Gastroesophageal sphincter (tissue), 4 donors: ENCODE results near the gene PLCB1. TPM values are rescaled to one million over a fixed set of nuclear protein-coding genes. Genes with fewer than 3 reads are reported as not detected.
A peak's percentile ranks its signal among the peaks of the same experiment; 100 is the strongest.

ENCODE experiments used
- ATAC-seq: fragments of 150-250 bp; one replicate; pipeline ENCODE4 v1.9.1; 2016; ENCODE audit warnings: mild to moderate bottlenecking, moderate library complexity
- H3K27ac ChIP-seq, 4 donors: fragments of 200-600 bp; sonication (generic) in 3 of 4; 1 replicate in 3 of 4; 2 replicates in 1 of 4; pipeline ENCODE4 v1.5.1; 2016 to 2019
- H3K27me3 ChIP-seq: fragments of 200-600 bp; sonication (generic); one replicate; pipeline ENCODE4 v1.5.1; 2019
- H3K36me3 ChIP-seq, 2 donors: fragments of 200-600 bp; sonication (generic); one replicate each; pipeline ENCODE4 v1.5.1; 2019; ENCODE audit warnings: control low read depth in 1 of 2
- H3K4me1 ChIP-seq, 3 donors: fragments of 200-600 bp; sonication (generic); 1 replicate in 2 of 3; 2 replicates in 1 of 3; pipeline ENCODE4 v1.5.1; 2016 to 2019; ENCODE audit warnings: control low read depth in 2 of 3
- H3K4me3 ChIP-seq, 2 donors: fragments of 200-600 bp; sonication (generic); one replicate each; pipeline ENCODE4 v1.5.1; 2019; ENCODE audit warnings: mild to moderate bottlenecking in 1 of 2, moderate library complexity in 1 of 2
- H3K9me3 ChIP-seq, 3 donors: fragments of 200-600 bp; sonication (generic); one replicate each; pipeline ENCODE4 v1.5.1; 2017 to 2019; ENCODE audit warnings: control low read depth in 2 of 3
- EP300 ChIP-seq: sonication (generic); formaldehyde crosslinking; IDR thresholded peaks from one replicate; pipeline ENCODE4 v1.6.1; 2017; ENCODE audit warnings: antibody characterized with exemption, mild to moderate bottlenecking
- POLR2A ChIP-seq, 2 donors: fragments of 450-650 bp; IDR thresholded peaks; one replicate each; pipeline ENCODE4 v1.6.1; 2017; ENCODE audit warnings: antibody characterized with exemption in 2 of 2, mild to moderate bottlenecking in 2 of 2, moderate library complexity in 1 of 2
- POLR2AphosphoS5 ChIP-seq: sonication (generic); formaldehyde crosslinking; IDR thresholded peaks from one replicate; pipeline ENCODE4 v1.6.1; 2017; ENCODE audit warnings: antibody characterized with exemption
- WGBS, 2 donors: methylation state at CpG; one replicate each; pipeline ENCODE4 v1.1.5; 2018; ENCODE audit warnings: low coverage in 1 of 2; 5-methylcytosine and 5-hydroxymethylcytosine counted together
- total RNA-seq, 4 donors: library from RNA; depleted of rRNA; stranded (reverse); fragments of >200 nt; gene quantifications; one replicate each; pipeline ENCODE4 v1.1.0, GENCODE V29; 2016
- TF ChIP-seq, protein P1 (sequence below), 4 experiments: fragments of 200-600 bp in 2 of 4; fragments of 450-650 bp in 2 of 4; sonication (generic) in 1 of 4; IDR thresholded peaks; one replicate each; pipeline ENCODE4 v1.5.1; 2017 to 2019; ENCODE audit warnings: antibody characterized with exemption in 4 of 4, mild to moderate bottlenecking in 2 of 4, moderate library complexity in 2 of 4

PLCB1 gene
- total RNA-seq, 4 donors from 2014 or later = 60.8 to 104 (median 69.0) TPM

DNA sequence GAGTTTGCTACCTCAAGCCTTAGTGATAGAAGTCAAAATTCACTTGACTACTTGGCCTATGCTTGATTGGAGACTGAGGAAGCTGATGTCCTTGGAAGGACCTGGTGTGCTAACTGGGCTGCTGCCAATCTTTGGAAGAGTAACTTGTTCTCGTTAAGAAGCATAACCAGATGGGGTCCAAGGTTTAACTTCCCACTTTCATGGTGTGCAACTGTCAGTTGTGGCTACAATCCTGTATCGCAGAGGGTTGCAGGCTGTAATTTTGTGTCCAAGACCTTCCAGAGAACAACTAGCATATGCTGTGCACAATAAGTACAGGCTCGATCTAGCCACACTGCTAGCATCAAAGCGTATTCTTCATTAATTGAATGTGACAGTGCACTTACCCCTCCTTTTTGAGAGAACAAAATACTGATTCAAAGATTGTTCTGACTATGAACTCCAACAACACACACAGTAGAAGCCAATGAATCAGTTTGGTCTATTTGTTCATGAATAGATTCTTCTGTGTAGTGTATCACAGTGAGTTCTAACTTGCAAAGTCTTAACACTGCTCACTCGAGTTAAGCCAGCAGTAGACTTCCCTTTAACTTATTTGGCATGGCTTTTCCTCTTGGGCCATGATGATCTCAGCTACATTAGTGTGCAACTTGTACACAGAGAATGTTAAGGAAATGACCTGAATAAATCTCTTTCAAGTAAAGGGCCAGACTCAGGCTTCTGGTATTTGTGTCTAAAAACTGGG, 15.8 kb upstream of the PLCB1 start:
- peak; percentile 52 for TF ChIP-seq POLR2AphosphoS5
- TF ChIP-seq EP300 = no peak
- Histone ChIP-seq H3K4me3 (no peak overlapping the region), H3K27ac (peak overlapping the region in 1 of 4 donors; percentile 32), H3K4me1 (peaks cover 7 to 25% (median 8%) of the 10 kb centered on the region in 3 donors), H3K27me3 (no peaks in the 10 kb centered on the region), H3K9me3 (no peaks in the 10 kb centered on the region), H3K36me3 (no peaks in the 10 kb centered on the region)
- 46 to 54% methylated on average over 3 to 4 of the region's 5 CpGs for WGBS, 2 donors
- ATAC-seq = peak; percentile 41

DNA sequence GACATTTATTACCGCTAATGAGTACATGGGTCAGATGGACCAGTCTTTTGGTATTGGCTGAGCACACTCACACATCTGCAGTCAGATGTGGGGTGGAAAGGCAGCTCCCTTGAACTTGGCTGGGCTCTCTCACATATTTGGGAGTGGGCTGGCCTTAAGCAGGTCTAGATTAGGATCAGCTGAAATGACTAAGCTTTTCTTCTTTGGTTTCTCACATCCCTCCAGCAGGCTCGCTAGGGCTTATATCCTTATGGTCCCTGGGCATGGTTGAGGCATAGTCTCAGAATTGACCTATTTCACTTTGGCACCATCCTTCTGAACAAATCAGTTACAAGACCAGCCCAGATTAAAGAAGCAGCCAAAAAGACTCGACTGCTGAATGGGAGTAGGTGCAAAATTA, 14.4 kb upstream of the PLCB1 start:
- H3K36me3 ChIP-seq = no peaks in the 10 kb centered on the region
- H3K9me3 ChIP-seq = no peaks in the 10 kb centered on the region
- TF ChIP-seq POLR2A (IDR thresholded peaks at IDR 0.05) = no peak
- TF ChIP-seq, protein P1, sequence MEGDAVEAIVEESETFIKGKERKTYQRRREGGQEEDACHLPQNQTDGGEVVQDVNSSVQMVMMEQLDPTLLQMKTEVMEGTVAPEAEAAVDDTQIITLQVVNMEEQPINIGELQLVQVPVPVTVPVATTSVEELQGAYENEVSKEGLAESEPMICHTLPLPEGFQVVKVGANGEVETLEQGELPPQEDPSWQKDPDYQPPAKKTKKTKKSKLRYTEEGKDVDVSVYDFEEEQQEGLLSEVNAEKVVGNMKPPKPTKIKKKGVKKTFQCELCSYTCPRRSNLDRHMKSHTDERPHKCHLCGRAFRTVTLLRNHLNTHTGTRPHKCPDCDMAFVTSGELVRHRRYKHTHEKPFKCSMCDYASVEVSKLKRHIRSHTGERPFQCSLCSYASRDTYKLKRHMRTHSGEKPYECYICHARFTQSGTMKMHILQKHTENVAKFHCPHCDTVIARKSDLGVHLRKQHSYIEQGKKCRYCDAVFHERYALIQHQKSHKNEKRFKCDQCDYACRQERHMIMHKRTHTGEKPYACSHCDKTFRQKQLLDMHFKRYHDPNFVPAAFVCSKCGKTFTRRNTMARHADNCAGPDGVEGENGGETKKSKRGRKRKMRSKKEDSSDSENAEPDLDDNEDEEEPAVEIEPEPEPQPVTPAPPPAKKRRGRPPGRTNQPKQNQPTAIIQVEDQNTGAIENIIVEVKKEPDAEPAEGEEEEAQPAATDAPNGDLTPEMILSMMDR (IDR thresholded peaks at IDR 0.05) = no peak
- TF ChIP-seq POLR2AphosphoS5 = no peak
- 67 to 83% methylated on average over 1 to 3 of the region's 3 CpGs for WGBS, 2 donors
- H3K4me3 ChIP-seq = no peak overlapping the region
- H3K27me3 ChIP-seq = no peaks in the 10 kb centered on the region
- no peak overlapping the region for H3K27ac ChIP-seq
- no peak for ATAC-seq
- peaks cover 7 to 25% (median 8%) of the 10 kb centered on the region in 3 donors for H3K4me1 ChIP-seq

DNA sequence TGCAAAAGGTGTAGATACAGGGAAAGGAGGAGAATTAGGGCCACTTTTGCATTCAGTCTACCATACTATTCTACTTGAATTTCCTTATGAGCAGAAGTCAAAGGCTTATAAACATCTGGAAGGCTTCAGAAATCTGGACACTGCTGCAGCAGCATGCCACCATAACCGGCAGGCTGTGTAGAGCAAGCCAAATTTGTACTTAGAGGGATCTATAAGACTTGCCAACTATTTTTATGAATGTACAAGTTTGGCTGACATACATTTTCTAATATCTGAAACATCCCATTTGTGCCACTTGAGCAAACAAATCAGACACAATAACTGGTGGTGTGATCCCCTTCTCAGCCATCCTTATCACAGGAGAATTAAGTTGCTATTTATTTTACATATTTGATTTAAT, 14.0 kb upstream of the PLCB1 start:
- no peaks in the 10 kb centered on the region for H3K9me3 ChIP-seq
- H3K4me1 ChIP-seq = peaks cover 7 to 25% (median 8%) of the 10 kb centered on the region in 3 donors
- no peaks in the 10 kb centered on the region for H3K36me3 ChIP-seq
- ATAC-seq = no peak
- H3K27ac ChIP-seq = no peak overlapping the region
- no peak overlapping the region for H3K4me3 ChIP-seq
- TF ChIP-seq EP300 = no peak
- no peak for TF ChIP-seq POLR2A (IDR thresholded peaks at IDR 0.05)
- no peak for TF ChIP-seq POLR2AphosphoS5
- TF ChIP-seq, protein P1 (IDR thresholded peaks at IDR 0.05) = no peak
- 13 to 15% methylated on average over 1 of the region's 1 CpG for WGBS, 2 donors
- no peaks in the 10 kb centered on the region for H3K27me3 ChIP-seq

DNA sequence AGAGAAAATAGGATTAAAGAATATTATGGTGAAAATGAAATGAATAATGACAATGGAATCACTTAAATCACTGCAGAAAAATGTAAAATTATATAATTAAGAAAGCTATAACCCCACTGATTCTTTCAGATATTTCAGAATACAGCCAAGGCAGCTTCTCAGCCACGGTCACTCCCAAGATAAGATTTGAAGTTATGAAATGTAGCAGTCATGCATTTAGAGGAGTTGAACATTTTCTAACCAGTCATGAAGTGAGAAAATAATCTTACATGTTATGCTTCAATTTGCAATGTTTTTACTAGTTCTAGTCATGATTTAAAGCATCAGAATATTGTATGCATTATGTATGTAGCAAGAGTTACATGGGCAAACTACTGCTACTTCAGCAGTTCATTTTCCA, 13.3 kb upstream of the PLCB1 start:
- Histone ChIP-seq H3K27ac (no peak overlapping the region), H3K36me3 (no peaks in the 10 kb centered on the region), H3K27me3 (no peaks in the 10 kb centered on the region), H3K9me3 (no peaks in the 10 kb centered on the region), H3K4me3 (no peak overlapping the region), H3K4me1 (peaks cover 7 to 25% (median 8%) of the 10 kb centered on the region in 3 donors)
- ATAC-seq = no peak
- 50 to 100% methylated on average over 1 of the region's 1 CpG for WGBS, 2 donors
- TF ChIP-seq, protein P1 (IDR thresholded peaks at IDR 0.05) = no peak
- TF ChIP-seq EP300 (no peak), POLR2AphosphoS5 (no peak), POLR2A (IDR thresholded peaks at IDR 0.05) (no peak)

DNA sequence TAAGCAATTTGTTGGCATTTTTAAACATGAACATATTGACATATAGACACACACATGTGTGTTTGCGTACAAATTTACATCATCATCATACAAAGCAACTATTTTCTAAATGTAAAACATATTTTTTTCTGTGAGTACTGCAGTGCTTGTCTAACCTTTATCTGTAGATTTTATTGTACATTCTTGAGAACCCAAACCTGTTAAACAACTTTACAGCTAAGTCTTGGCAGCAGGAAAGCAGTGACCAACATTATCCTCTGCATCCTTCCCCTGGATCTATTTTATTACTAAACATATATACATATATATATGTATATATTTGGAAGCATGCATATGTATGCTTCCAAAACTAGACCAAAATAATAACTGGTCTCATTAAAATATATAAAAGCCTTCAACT, 10.4 kb upstream of the PLCB1 start:
- TF ChIP-seq POLR2A (IDR thresholded peaks at IDR 0.05) (no peak), POLR2AphosphoS5 (no peak), EP300 (no peak)
- TF ChIP-seq, protein P1 (IDR thresholded peaks at IDR 0.05) = no peak
- 87 to 100% methylated on average over 1 of the region's 1 CpG for WGBS, 2 donors

More for the DNA sequence above, 10.4 kb upstream of the PLCB1 start:
- ATAC-seq = no peak
- Histone ChIP-seq H3K27me3 (no peaks in the 10 kb centered on the region), H3K4me1 (peaks cover 7 to 19% (median 8%) of the 10 kb centered on the region in 3 donors), H3K36me3 (no peaks in the 10 kb centered on the region), H3K4me3 (no peak overlapping the region), H3K27ac (no peak overlapping the region), H3K9me3 (no peaks in the 10 kb centered on the region)
